Liver (tissue), 9 donors: Measurements from ENCODE around the gene KLHL40. TPM values are rescaled to one million over a fixed set of nuclear protein-coding genes. Genes with fewer than 3 reads are reported as not detected.

Experiments
- DNase-seq: peaks from one replicate; pipeline ENCODE4 v3.0.0-alpha.2; 2017; ENCODE audit warnings: low spot score
- H3K27ac ChIP-seq, 2 donors: one replicate each; pipeline ENCODE4 v1.7.0; 2013; ENCODE audit warnings: inconsistent platforms in 2 of 2, low read length in 2 of 2, control low read depth in 1 of 2, low read depth in 1 of 2, mild to moderate bottlenecking in 1 of 2
- H3K27me3 ChIP-seq, 4 donors: one replicate each; pipeline versions ENCODE4 v1.6.1 to v1.7.0; 2013; ENCODE audit warnings: low read length in 3 of 4, inconsistent platforms in 1 of 4, mild to moderate bottlenecking in 1 of 4, moderate library complexity in 1 of 4; ENCODE audit not compliant: control insufficient read depth in 4 of 4, insufficient read depth in 4 of 4
- H3K36me3 ChIP-seq, 4 donors: one replicate each; pipeline versions ENCODE4 v1.6.1 to v1.7.0; 2013; ENCODE audit warnings: low read length in 3 of 4, mild to moderate bottlenecking in 3 of 4, low read depth in 1 of 4, moderate library complexity in 1 of 4; ENCODE audit not compliant: control insufficient read depth in 4 of 4, insufficient read depth in 3 of 4
- H3K4me1 ChIP-seq, 4 donors: one replicate each; pipeline versions ENCODE4 v1.6.1 to v1.7.0; 2013; ENCODE audit warnings: low read length in 3 of 4, mild to moderate bottlenecking in 3 of 4, moderate library complexity in 1 of 4; ENCODE audit not compliant: control insufficient read depth in 4 of 4, insufficient read depth in 4 of 4
- H3K4me3 ChIP-seq, 3 donors: one replicate each; pipeline versions ENCODE4 v1.6.1 to v1.7.0; 2013; ENCODE audit warnings: low read length in 3 of 3, control low read depth in 1 of 3, low read depth in 1 of 3, mild to moderate bottlenecking in 1 of 3
- H3K9ac ChIP-seq, 2 donors: one replicate each; pipeline ENCODE4 v1.7.0; 2013; ENCODE audit warnings: low read length in 2 of 2, mild to moderate bottlenecking in 2 of 2, moderate library complexity in 2 of 2, control low read depth in 1 of 2, low read depth in 1 of 2
- H3K9me3 ChIP-seq, 4 donors: one replicate each; pipeline versions ENCODE4 v1.6.1 to v1.7.0; 2013; ENCODE audit warnings: low read length in 3 of 4; ENCODE audit not compliant: control insufficient read depth in 4 of 4
- EGR1 ChIP-seq, 2 donors: IDR thresholded peaks; 2 replicates each; pipeline ENCODE4 v1.6.1; 2016 to 2018; ENCODE audit warnings: antibody characterized with exemption in 2 of 2, low read depth in 2 of 2
- FOXA1 ChIP-seq: IDR thresholded peaks from 2 replicates; pipeline ENCODE4 v1.6.1; 2016; ENCODE audit warnings: antibody characterized with exemption
- FOXA2 ChIP-seq: IDR thresholded peaks from 2 replicates; pipeline ENCODE4 v1.6.1; 2016; ENCODE audit warnings: antibody characterized with exemption
- GABPA ChIP-seq, 2 donors: IDR thresholded peaks in 1 of 2; conservative IDR thresholded peaks in 1 of 2; 2 replicates each; pipeline ENCODE4 v1.6.1; 2016; ENCODE audit warnings: antibody characterized with exemption in 2 of 2, mild to moderate bottlenecking in 1 of 2, moderate library complexity in 1 of 2
- HNF4A ChIP-seq, 2 donors: conservative IDR thresholded peaks; 2 replicates each; pipeline ENCODE4 v1.6.1; 2016; ENCODE audit warnings: antibody characterized with exemption in 2 of 2, mild to moderate bottlenecking in 2 of 2
- HNF4G ChIP-seq: IDR thresholded peaks from 2 replicates; pipeline ENCODE4 v1.6.1; 2016; ENCODE audit warnings: antibody characterized with exemption
- RAD21 ChIP-seq, 2 donors: IDR thresholded peaks; 2 replicates each; pipeline ENCODE4 v1.6.1; 2016; ENCODE audit warnings: antibody characterized with exemption in 2 of 2, mild to moderate bottlenecking in 2 of 2
- RXRA ChIP-seq, 2 donors: IDR thresholded peaks; 2 replicates each; pipeline ENCODE4 v1.6.1; 2017 to 2018; ENCODE audit warnings: antibody characterized with exemption in 2 of 2, mild to moderate bottlenecking in 1 of 2
- SP1 ChIP-seq: IDR thresholded peaks from 2 replicates; pipeline ENCODE4 v1.6.1; 2018; ENCODE audit warnings: antibody characterized with exemption, mild to moderate bottlenecking
- TAF1 ChIP-seq: conservative IDR thresholded peaks from 2 replicates; pipeline ENCODE4 v1.6.1; 2016; ENCODE audit warnings: antibody characterized with exemption, mild to moderate bottlenecking
- YY1 ChIP-seq: IDR thresholded peaks from 2 replicates; pipeline ENCODE4 v1.6.1; 2016; ENCODE audit warnings: antibody characterized with exemption, mild to moderate bottlenecking
- WGBS: extraction: QIAGEN DNeasy Blood & Tissue Kit; methylation state at CpG from one replicate; pipeline ENCODE4 v1.1.7; 2013; 5-methylcytosine and 5-hydroxymethylcytosine counted together
- polyA plus RNA-seq, 2 donors: library from polyadenylated mRNA; stranded (reverse) in 1 of 2; unstranded in 1 of 2; fragments of 200-250 nt in 1 of 2; fragments of >200 nt in 1 of 2; fragmentation: Nextera tagmentation in 1 of 2; extraction: Ambion mirVana in 1 of 2; gene quantifications; one replicate each; pipeline versions ENCODE4 v1.2.1 to v1.2.3, GENCODE V29; 2013 to 2015
- total RNA-seq, 2 donors: library from RNA; depleted of rRNA; stranded (reverse); fragments of >200 nt; gene quantifications; one replicate each; pipeline ENCODE4 v1.2.3, GENCODE V29; 2014
- TF ChIP-seq, protein P1 (sequence below): IDR thresholded peaks from 2 replicates; pipeline ENCODE4 v1.6.1; 2016; ENCODE audit warnings: antibody characterized with exemption
- TF ChIP-seq, protein P2 (sequence below): fragments of 150-350 bp; IDR thresholded peaks from 2 replicates; pipeline ENCODE4 v1.5.1; 2017; ENCODE audit warnings: improper control_type of control experiment, low read depth, low read length; ENCODE audit not compliant: missing input control
- TF ChIP-seq, protein P3 (sequence below): IDR thresholded peaks from 2 replicates; pipeline ENCODE4 v1.6.1; 2016; ENCODE audit warnings: antibody characterized with exemption
- donor health status: healthy.
- donor health status: healthy.
- donor health status: healthy.
- donor health status: healthy.
- donor health status: healthy.

Gene KLHL40
- total and polyA plus RNA-seq, 4 donors, result not detected

DNA sequence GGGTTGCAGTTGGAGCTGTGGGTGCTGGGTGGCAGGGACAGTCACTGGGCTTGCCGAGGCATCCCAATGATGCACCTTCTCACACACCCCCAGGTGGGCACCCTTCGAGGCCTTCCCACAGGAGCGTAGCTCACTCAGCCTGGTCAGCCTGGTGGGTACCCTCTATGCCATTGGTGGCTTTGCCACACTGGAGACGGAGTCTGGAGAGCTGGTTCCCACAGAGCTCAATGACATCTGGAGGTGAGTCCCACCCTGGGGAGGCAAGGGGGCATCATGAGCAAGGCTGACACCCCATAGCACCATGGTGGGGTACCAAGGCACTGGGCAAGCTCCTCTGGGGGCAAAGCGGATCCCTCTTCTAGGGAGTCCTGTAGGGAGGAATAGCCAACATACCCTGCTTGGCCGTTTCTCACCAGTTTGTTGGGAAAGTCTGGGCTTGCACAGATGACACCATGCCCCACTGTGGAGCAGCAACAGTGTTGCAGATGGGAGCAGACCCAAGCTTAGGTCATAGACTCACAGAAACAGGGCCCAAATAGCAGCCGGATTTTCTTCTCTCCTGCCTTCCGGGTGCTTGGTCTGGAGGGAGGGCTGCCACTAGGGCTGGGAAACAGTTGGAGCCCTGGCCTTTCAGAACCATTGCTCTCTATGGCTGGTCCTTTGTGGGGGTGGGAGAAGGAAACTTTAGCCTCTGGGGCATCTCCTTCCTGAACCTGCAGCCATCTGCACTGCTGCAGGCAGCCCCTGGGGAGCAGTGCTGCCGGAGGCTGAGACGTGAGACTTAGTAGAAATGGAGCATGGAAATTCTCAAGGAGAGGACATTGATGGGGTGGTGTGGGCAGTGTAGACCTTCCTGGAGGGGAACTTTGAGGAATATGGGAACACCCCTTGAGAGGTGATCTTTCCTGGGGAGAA, 5.7 kb downstream of the KLHL40 start:
- 74% methylated on average over 10 of the region's 10 CpGs for whole genome bisulfite sequencing
- no peak overlapping the region for H3K4me3 ChIP-seq
- no peaks in the 10 kb centered on the region for H3K27me3 ChIP-seq
- no peak for DNase-seq
- TF ChIP-seq FOXA2 (no peak), FOXA1 (no peak), YY1 (no peak), EGR1 (IDR thresholded peaks at IDR 0.05; ENCODE audit: low read depth in 2 of 2) (no peak), HNF4G (no peak), RXRA (IDR thresholded peaks at IDR 0.05) (no peak)
- no peaks in the 10 kb centered on the region for H3K36me3 ChIP-seq
- no peak overlapping the region for H3K9ac ChIP-seq
- H3K9me3 ChIP-seq, result no peaks in the 10 kb centered on the region
- H3K4me1 ChIP-seq, result peaks cover 0 to 1% (median 0%) of the 10 kb centered on the region in 4 donors
- H3K27ac ChIP-seq, result no peak overlapping the region

DNA sequence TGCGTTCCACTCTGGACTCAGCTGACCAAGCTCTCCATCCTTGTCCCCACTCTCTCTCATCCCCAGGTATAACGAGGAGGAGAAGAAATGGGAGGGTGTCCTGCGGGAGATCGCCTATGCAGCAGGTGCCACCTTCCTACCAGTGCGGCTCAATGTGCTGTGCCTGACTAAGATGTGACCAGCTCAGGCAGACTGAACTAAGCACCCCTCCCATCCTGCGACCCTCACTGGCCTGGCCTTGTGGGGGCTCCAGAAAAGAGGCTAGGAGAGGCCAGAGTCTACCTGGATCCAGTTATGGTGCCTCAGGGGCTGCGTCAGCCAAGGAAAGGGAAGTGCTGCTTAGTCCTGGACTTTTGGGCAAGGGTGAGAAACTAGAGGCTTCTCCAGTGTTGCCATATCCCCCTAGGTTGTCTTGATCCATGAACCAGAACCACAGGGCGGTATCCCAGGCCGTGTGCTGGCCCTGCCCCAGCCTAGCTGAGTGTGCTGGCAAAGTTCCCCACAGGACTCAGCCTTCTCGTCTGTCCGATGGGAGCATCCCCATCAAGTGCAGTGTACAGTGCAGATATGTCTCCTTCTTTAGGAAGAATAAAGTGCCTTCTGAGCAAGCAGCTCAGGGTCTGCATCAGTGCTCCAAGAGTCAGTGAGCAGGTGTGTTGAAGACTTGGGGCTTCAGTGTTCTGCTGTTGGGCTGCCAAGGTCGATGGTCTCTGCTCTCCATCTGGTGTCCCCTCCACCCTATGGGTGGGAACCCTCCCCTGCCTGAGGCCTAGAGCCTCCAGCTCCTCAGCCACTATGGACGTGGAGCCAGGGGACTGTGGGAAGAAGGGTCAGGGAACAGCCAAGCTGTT, 6.7 kb downstream of the KLHL40 start:
- no peak for DNase-seq
- 77% methylated on average over 13 of the region's 13 CpGs for WGBS
- no peaks in the 10 kb centered on the region for H3K27me3 ChIP-seq

More for the DNA sequence above, 6.7 kb downstream of the KLHL40 start:
- Histone ChIP-seq H3K27ac (no peak overlapping the region), H3K36me3 (no peaks in the 10 kb centered on the region), H3K9me3 (no peaks in the 10 kb centered on the region), H3K4me3 (no peak overlapping the region), H3K4me1 (no peaks in the 10 kb centered on the region), H3K9ac (no peak overlapping the region)
- TF ChIP-seq, protein P1, sequence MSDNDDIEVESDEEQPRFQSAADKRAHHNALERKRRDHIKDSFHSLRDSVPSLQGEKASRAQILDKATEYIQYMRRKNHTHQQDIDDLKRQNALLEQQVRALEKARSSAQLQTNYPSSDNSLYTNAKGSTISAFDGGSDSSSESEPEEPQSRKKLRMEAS, result no peak
- TF ChIP-seq, protein P2, sequence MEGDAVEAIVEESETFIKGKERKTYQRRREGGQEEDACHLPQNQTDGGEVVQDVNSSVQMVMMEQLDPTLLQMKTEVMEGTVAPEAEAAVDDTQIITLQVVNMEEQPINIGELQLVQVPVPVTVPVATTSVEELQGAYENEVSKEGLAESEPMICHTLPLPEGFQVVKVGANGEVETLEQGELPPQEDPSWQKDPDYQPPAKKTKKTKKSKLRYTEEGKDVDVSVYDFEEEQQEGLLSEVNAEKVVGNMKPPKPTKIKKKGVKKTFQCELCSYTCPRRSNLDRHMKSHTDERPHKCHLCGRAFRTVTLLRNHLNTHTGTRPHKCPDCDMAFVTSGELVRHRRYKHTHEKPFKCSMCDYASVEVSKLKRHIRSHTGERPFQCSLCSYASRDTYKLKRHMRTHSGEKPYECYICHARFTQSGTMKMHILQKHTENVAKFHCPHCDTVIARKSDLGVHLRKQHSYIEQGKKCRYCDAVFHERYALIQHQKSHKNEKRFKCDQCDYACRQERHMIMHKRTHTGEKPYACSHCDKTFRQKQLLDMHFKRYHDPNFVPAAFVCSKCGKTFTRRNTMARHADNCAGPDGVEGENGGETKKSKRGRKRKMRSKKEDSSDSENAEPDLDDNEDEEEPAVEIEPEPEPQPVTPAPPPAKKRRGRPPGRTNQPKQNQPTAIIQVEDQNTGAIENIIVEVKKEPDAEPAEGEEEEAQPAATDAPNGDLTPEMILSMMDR, result no peak
- no peak for TF ChIP-seq YY1
- no peak for TF ChIP-seq RAD21 (IDR thresholded peaks at IDR 0.05)
- no peak for TF ChIP-seq SP1
- TF ChIP-seq FOXA2, result no peak
- TF ChIP-seq FOXA1, result no peak
- TF ChIP-seq GABPA (IDR thresholded peaks at IDR 0.05 in 1 of 2, conservative IDR thresholded peaks at IDR 0.05 in 1 of 2), result no peak
- TF ChIP-seq, protein P3, sequence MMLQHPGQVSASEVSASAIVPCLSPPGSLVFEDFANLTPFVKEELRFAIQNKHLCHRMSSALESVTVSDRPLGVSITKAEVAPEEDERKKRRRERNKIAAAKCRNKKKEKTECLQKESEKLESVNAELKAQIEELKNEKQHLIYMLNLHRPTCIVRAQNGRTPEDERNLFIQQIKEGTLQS, result no peak
- no peak for TF ChIP-seq HNF4G
- TF ChIP-seq RXRA (IDR thresholded peaks at IDR 0.05), result no peak
- no peak for TF ChIP-seq HNF4A (conservative IDR thresholded peaks at IDR 0.05)
- TF ChIP-seq TAF1, result no peak
